ENCODE data around the gene POLD3. TPM values are rescaled to one million over a fixed set of nuclear protein-coding genes. Genes with fewer than 3 reads are reported as not detected.

The POLD3 gene
- total RNA-seq, 1 donor from 2014 or later = 5.0 TPM

- H3K36me3 ChIP-seq (ENCODE audit: control insufficient read depth, insufficient read depth, low read length) = no peaks in the 10 kb centered on the region
- no peaks in the 10 kb centered on the region for H3K27me3 ChIP-seq (ENCODE audit: control insufficient read depth, insufficient read depth, low read length)
- no peak overlapping the region for H3K4me3 ChIP-seq (ENCODE audit: low read depth, low read length)
- peak; percentile 65 for DNase-seq (ENCODE audit: low read depth)
- TF ChIP-seq, protein P1, sequence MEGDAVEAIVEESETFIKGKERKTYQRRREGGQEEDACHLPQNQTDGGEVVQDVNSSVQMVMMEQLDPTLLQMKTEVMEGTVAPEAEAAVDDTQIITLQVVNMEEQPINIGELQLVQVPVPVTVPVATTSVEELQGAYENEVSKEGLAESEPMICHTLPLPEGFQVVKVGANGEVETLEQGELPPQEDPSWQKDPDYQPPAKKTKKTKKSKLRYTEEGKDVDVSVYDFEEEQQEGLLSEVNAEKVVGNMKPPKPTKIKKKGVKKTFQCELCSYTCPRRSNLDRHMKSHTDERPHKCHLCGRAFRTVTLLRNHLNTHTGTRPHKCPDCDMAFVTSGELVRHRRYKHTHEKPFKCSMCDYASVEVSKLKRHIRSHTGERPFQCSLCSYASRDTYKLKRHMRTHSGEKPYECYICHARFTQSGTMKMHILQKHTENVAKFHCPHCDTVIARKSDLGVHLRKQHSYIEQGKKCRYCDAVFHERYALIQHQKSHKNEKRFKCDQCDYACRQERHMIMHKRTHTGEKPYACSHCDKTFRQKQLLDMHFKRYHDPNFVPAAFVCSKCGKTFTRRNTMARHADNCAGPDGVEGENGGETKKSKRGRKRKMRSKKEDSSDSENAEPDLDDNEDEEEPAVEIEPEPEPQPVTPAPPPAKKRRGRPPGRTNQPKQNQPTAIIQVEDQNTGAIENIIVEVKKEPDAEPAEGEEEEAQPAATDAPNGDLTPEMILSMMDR (IDR thresholded peaks at IDR 0.05; ENCODE audit: insufficient read depth, low read length, severe bottlenecking) = peak; percentile 72
- FAIRE-seq = no peak
Observed at GRCh38 chr11:74570266-74571061, 21.9 kb upstream of the POLD3 start.

GRCh38 chr11:74571062-74571399, 21.4 kb upstream of the POLD3 start:
- DNase-seq (ENCODE audit: low read depth) (no peak), FAIRE-seq (no peak)
- Histone ChIP-seq H3K36me3 (ENCODE audit: control insufficient read depth, insufficient read depth, low read length) (no peaks in the 10 kb centered on the region), H3K27me3 (ENCODE audit: control insufficient read depth, insufficient read depth, low read length) (no peaks in the 10 kb centered on the region), H3K4me3 (ENCODE audit: low read depth, low read length) (no peak overlapping the region)
- TF ChIP-seq, protein P1 (IDR thresholded peaks at IDR 0.05; ENCODE audit: insufficient read depth, low read length, severe bottlenecking) = no peak

GRCh38 chr11:74572349-74572748, 20.0 kb upstream of the POLD3 start:
- no peak for DNase-seq (ENCODE audit: low read depth)
- H3K27me3 ChIP-seq (ENCODE audit: control insufficient read depth, insufficient read depth, low read length) = no peaks in the 10 kb centered on the region
- TF ChIP-seq, protein P1 (IDR thresholded peaks at IDR 0.05; ENCODE audit: insufficient read depth, low read length, severe bottlenecking) = no peak
- FAIRE-seq = no peak
- H3K36me3 ChIP-seq (ENCODE audit: control insufficient read depth, insufficient read depth, low read length) = no peaks in the 10 kb centered on the region
- H3K4me3 ChIP-seq (ENCODE audit: low read depth, low read length) = no peak overlapping the region

GRCh38 chr11:74574563-74574962, 17.8 kb upstream of the POLD3 start:
- no peaks in the 10 kb centered on the region for H3K27me3 ChIP-seq (ENCODE audit: control insufficient read depth, insufficient read depth, low read length)
- no peak for FAIRE-seq
- DNase-seq (ENCODE audit: low read depth) = no peak
- H3K4me3 ChIP-seq (ENCODE audit: low read depth, low read length) = no peak overlapping the region
- H3K36me3 ChIP-seq (ENCODE audit: control insufficient read depth, insufficient read depth, low read length) = no peaks in the 10 kb centered on the region
- TF ChIP-seq, protein P1 (IDR thresholded peaks at IDR 0.05; ENCODE audit: insufficient read depth, low read length, severe bottlenecking) = no peak

DNA sequence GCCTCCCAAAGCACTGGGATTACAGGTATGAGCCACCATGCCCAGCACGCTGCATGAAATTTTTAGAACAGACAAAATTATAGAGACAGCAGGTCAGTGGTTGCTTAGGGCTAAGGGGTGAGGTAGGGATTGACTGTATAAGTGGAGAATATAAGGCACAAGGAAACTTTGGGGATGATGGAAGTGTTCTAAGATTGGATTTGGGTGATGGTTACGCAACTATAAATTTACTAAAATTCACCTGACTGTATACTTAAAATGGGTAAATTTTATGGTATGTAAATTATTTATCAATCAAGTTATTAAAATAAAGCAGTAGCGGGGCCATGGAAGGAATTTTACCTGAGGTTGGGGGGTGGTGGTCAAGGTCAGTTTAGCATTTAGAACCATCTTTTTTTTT, 16.4 kb upstream of the POLD3 start:
- TF ChIP-seq, protein P1 (IDR thresholded peaks at IDR 0.05; ENCODE audit: insufficient read depth, low read length, severe bottlenecking) = no peak
- Histone ChIP-seq H3K4me3 (ENCODE audit: low read depth, low read length) (no peak overlapping the region), H3K36me3 (ENCODE audit: control insufficient read depth, insufficient read depth, low read length) (no peaks in the 10 kb centered on the region), H3K27me3 (ENCODE audit: control insufficient read depth, insufficient read depth, low read length) (no peaks in the 10 kb centered on the region)
- DNase-seq (ENCODE audit: low read depth) (no peak), FAIRE-seq (no peak)

- FAIRE-seq (no peak), DNase-seq (ENCODE audit: low read depth) (no peak)
- Histone ChIP-seq H3K36me3 (ENCODE audit: control insufficient read depth, insufficient read depth, low read length) (no peaks in the 10 kb centered on the region), H3K27me3 (ENCODE audit: control insufficient read depth, insufficient read depth, low read length) (no peaks in the 10 kb centered on the region), H3K4me3 (ENCODE audit: low read depth, low read length) (no peak overlapping the region)
- TF ChIP-seq, protein P1 (IDR thresholded peaks at IDR 0.05; ENCODE audit: insufficient read depth, low read length, severe bottlenecking) = no peak
Observed at GRCh38 chr11:74577181-74577580, 15.2 kb upstream of the POLD3 start.

Data from bronchial epithelial cell (primary cell).